BJ (cell line): ENCODE data around the gene NSD1. TPM values are rescaled to one million over a fixed set of nuclear protein-coding genes. Genes with fewer than 3 reads are reported as not detected.

Experiments
- CTCF ChIA-PET: fragments of 350-600 bp; formaldehyde crosslinking; extraction: SDS; loops from one replicate; lab custom pipeline; 2021; ENCODE audit warnings: antibody characterized with exemption, inconsistent platforms; lab: Yijun Ruan, JAX
- POLR2A ChIA-PET: fragments of 300-600 bp; sonication (Branson Sonifier 250); formaldehyde crosslinking; extraction: SDS; loops from one replicate; lab custom pipeline; 2021; ENCODE audit warnings: antibody characterized with exemption; lab: Charles Lee
- DNase-seq: peaks from one replicate; pipeline ENCODE4 v3.0.0-alpha.2; 2011; ENCODE audit warnings: low read depth
- H3K27me3 ChIP-seq: 2 replicates; pipeline ENCODE4 v1.6.0; 2011; ENCODE audit warnings: low read length; ENCODE audit not compliant: control insufficient read depth, insufficient read depth
- H3K36me3 ChIP-seq: 2 replicates; pipeline ENCODE4 v1.5.1; 2011; ENCODE audit warnings: low read length; ENCODE audit not compliant: control insufficient read depth, insufficient read depth
- H3K4me3 ChIP-seq: 2 replicates; pipeline ENCODE4 v1.5.1; 2011; ENCODE audit warnings: low read depth, mild to moderate bottlenecking, control low read depth, low read length
- CTCF ChIP-seq: IDR thresholded peaks from 2 replicates; pipeline ENCODE4 v1.5.1; 2011; ENCODE audit warnings: low read depth, mild to moderate bottlenecking, control low read depth, inconsistent platforms, low read length, moderate library complexity; ENCODE audit not compliant: insufficient read depth
- polyA plus RNA-seq: library from polyadenylated mRNA; depleted of rRNA; stranded (reverse); fragments of >200 nt; gene quantifications from 2 replicates; pipeline ENCODE4 v1.2.3, GENCODE V29; 2011

The NSD1 gene
- polyA plus RNA-seq, 1 experiment = 15.8 TPM

- no peak for TF ChIP-seq CTCF
- Histone ChIP-seq H3K36me3 (peaks cover 29% of the 10 kb centered on the region), H3K27me3 (no peaks in the 10 kb centered on the region), H3K4me3 (no peak overlapping the region)
- POLR2A ChIA-PET = no interaction called here
- CTCF ChIA-PET = interaction anchor here (0.8 to 4.1 kb wide), 2 partner anchors 14 to 182 kb away, joined by 3 to 27 read pairs; no protein-coding TSS in a partner anchor
- no peak for DNase-seq
These were observed 162.4 kb downstream of the NSD1 start for GRCh38 chr5:177295924-177296323.

- no peak for DNase-seq
- H3K36me3 ChIP-seq = peaks cover 32% of the 10 kb centered on the region
- H3K27me3 ChIP-seq = no peaks in the 10 kb centered on the region
- ChIA-PET CTCF (interaction anchor here (0.8 to 4.1 kb wide), 2 partner anchors 13 to 183 kb away, joined by 3 to 27 read pairs; no protein-coding TSS in a partner anchor), POLR2A (no interaction called here)
- TF ChIP-seq CTCF = no peak
- no peak overlapping the region for H3K4me3 ChIP-seq
These were observed 163.0 kb downstream of the NSD1 start for GRCh38 chr5:177296581-177296980.

- H3K27me3 ChIP-seq = no peaks in the 10 kb centered on the region
- TF ChIP-seq CTCF = no peak
- no peak for DNase-seq
- H3K36me3 ChIP-seq = peaks cover 30% of the 10 kb centered on the region
- ChIA-PET POLR2A (no interaction called here), CTCF (interaction anchor here (1.3 to 10.3 kb wide), 4 partner anchors 11 to 185 kb away, joined by 5 to 84 read pairs (median 16); no protein-coding TSS in a partner anchor)
- no peak overlapping the region for H3K4me3 ChIP-seq
These were observed 164.3 kb downstream of the NSD1 start for GRCh38 chr5:177297922-177298321.

GRCh38 chr5:177299697-177300096, 166.1 kb downstream of the NSD1 start:
- H3K4me3 ChIP-seq = no peak overlapping the region
- ChIA-PET CTCF (interaction anchor here (1.5 to 10.3 kb wide), 3 partner anchors 10 to 187 kb away, joined by 5 to 84 read pairs (median 27); no protein-coding TSS in a partner anchor), POLR2A (no interaction called here)
- DNase-seq = no peak
- H3K36me3 ChIP-seq = peaks cover 18% of the 10 kb centered on the region
- no peaks in the 10 kb centered on the region for H3K27me3 ChIP-seq
- no peak for TF ChIP-seq CTCF

- ChIA-PET CTCF (interaction anchor here (1.1 to 10.3 kb wide), 2 partner anchors 44 to 188 kb away, joined by 4 to 84 read pairs; no protein-coding TSS in a partner anchor), POLR2A (no interaction called here)
- no peaks in the 10 kb centered on the region for H3K27me3 ChIP-seq
- peaks cover 13% of the 10 kb centered on the region for H3K36me3 ChIP-seq
- H3K4me3 ChIP-seq = no peak overlapping the region
- peak; percentile 42; the same call in 1 of the 2 replicates for TF ChIP-seq CTCF
- no peak for DNase-seq
These were observed 166.8 kb downstream of the NSD1 start for GRCh38 chr5:177300236-177300880.
